GM12891 (cell line): Measurements from ENCODE around the gene PPP1R9B.

Source experiments
- DNase-seq: peaks from one replicate; pipeline ENCODE4 v3.0.0; 2011; ENCODE audit warnings: low spot score; ENCODE audit not compliant: insufficient read length
- FAIRE-seq: peaks from 2 replicates; lab custom pipeline; 2011; peaks lifted over from hg19 to GRCh38; lab: Jason Lieb, UNC
- PAX5 ChIP-seq: IDR thresholded peaks from 2 replicates; pipeline ENCODE4 v1.6.1; 2011; ENCODE audit warnings: low read length, moderate library complexity, mild to moderate bottlenecking; ENCODE audit not compliant: insufficient read depth, severe bottlenecking
- POLR2A ChIP-seq: IDR thresholded peaks from 2 replicates; pipeline ENCODE4 v1.6.1; 2011; ENCODE audit warnings: low read depth, low read length, control low read depth
- POLR2AphosphoS5 ChIP-seq: IDR thresholded peaks from 2 replicates; pipeline ENCODE4 v1.6.1; 2011; ENCODE audit warnings: low read depth, low read length, control low read depth
- POU2F2 ChIP-seq: IDR thresholded peaks from 2 replicates; pipeline ENCODE4 v1.6.1; 2011; ENCODE audit warnings: low read depth, mild to moderate bottlenecking, control low read depth, low read length, moderate library complexity
- SPI1 ChIP-seq: IDR thresholded peaks from 2 replicates; pipeline ENCODE4 v1.6.1; 2011; ENCODE audit warnings: low read depth, low read length, control low read depth
- TAF1 ChIP-seq: IDR thresholded peaks from 2 replicates; pipeline ENCODE4 v1.6.1; 2011; ENCODE audit warnings: low read depth, low read length, control low read depth

PPP1R9B gene

GRCh38 chr17:50194140-50194933 lies 43.9 kb upstream of the PPP1R9B start:
- FAIRE-seq (no peak), DNase-seq (no peak)
- TF ChIP-seq SPI1 (no peak), POLR2AphosphoS5 (no peak), PAX5 (no peak), TAF1 (no peak), POU2F2 (no peak), POLR2A (no peak)

- DNase-seq, result no peak
- FAIRE-seq, result no peak
- TF ChIP-seq POLR2A (no peak), TAF1 (no peak), SPI1 (no peak), PAX5 (no peak), POLR2AphosphoS5 (no peak), POU2F2 (no peak)
These were observed 42.3 kb upstream of the PPP1R9B start for GRCh38 chr17:50192618-50193291.

- TF ChIP-seq POLR2AphosphoS5 (no peak), POLR2A (no peak), POU2F2 (no peak), TAF1 (no peak), PAX5 (no peak), SPI1 (no peak)
- no peak for FAIRE-seq
- no peak for DNase-seq
These were observed 41.7 kb upstream of the PPP1R9B start for GRCh38 chr17:50192144-50192617.

- DNase-seq, result no peak
- TF ChIP-seq PAX5, result no peak
- no peak for TF ChIP-seq TAF1
- TF ChIP-seq POLR2AphosphoS5, result no peak
- no peak for TF ChIP-seq SPI1
- TF ChIP-seq POU2F2, result no peak
- no peak for TF ChIP-seq POLR2A
- no peak for FAIRE-seq
These were observed 41.1 kb upstream of the PPP1R9B start for GRCh38 chr17:50191359-50192143.

GRCh38 chr17:50190603-50191358 lies 40.3 kb upstream of the PPP1R9B start:
- FAIRE-seq (no peak), DNase-seq (no peak)
- TF ChIP-seq POLR2AphosphoS5 (no peak), TAF1 (no peak), PAX5 (no peak), POU2F2 (no peak), POLR2A (no peak), SPI1 (no peak)

- FAIRE-seq, result no peak
These were observed 39.8 kb upstream of the PPP1R9B start for GRCh38 chr17:50190293-50190602.

GRCh38 chr17:50189550-50190292 lies 39.2 kb upstream of the PPP1R9B start:
- no peak for DNase-seq
- TF ChIP-seq POU2F2, result no peak
- TF ChIP-seq POLR2AphosphoS5, result no peak
- TF ChIP-seq PAX5, result no peak
- no peak for TF ChIP-seq TAF1
- no peak for TF ChIP-seq SPI1
- no peak for FAIRE-seq

More at GRCh38 chr17:50190293-50190602, 39.8 kb upstream of the PPP1R9B start:
- no peak for TF ChIP-seq POLR2AphosphoS5
- no peak for TF ChIP-seq SPI1
- TF ChIP-seq TAF1, result no peak
- no peak for TF ChIP-seq PAX5
- TF ChIP-seq POU2F2, result no peak
- no peak for TF ChIP-seq POLR2A
- no peak for DNase-seq

- FAIRE-seq (no peak), DNase-seq (no peak)
- TF ChIP-seq POU2F2 (no peak), SPI1 (no peak), TAF1 (no peak), PAX5 (no peak), POLR2A (no peak), POLR2AphosphoS5 (no peak)
These were observed 38.6 kb upstream of the PPP1R9B start for GRCh38 chr17:50188921-50189549.
